HG03135 (cell line): ENCODE data around the gene CHST11.

Source experiments
- ATAC-seq: cut with Tn5 transposase; IDR thresholded peaks from one replicate; pipeline ENCODE4 v1.9.1; 2021; ENCODE audit warnings: mild to moderate bottlenecking, moderate library complexity; ENCODE audit not compliant: unreplicated experiment

CHST11 gene

GRCh38 chr12:104427547-104427938, 29.2 kb upstream of the CHST11 start:
- ATAC-seq = no peak

GRCh38 chr12:104433061-104433460, 23.7 kb upstream of the CHST11 start:
- ATAC-seq = no peak

- ATAC-seq = no peak
These were observed 22.6 kb upstream of the CHST11 start for GRCh38 chr12:104434129-104434528.

GRCh38 chr12:104435175-104435574, 21.6 kb upstream of the CHST11 start:
- no peak for ATAC-seq

- no peak for ATAC-seq
These were observed 21.0 kb upstream of the CHST11 start for GRCh38 chr12:104435765-104436164.

GRCh38 chr12:104436790-104437189, 20.0 kb upstream of the CHST11 start:
- ATAC-seq = no peak

GRCh38 chr12:104438134-104438533, 18.6 kb upstream of the CHST11 start:
- ATAC-seq = no peak

GRCh38 chr12:104439137-104439536, 17.6 kb upstream of the CHST11 start:
- ATAC-seq = no peak

- ATAC-seq = no peak
These were observed 13.7 kb upstream of the CHST11 start for GRCh38 chr12:104443008-104443407.

GRCh38 chr12:104446646-104447421, 9.9 kb upstream of the CHST11 start:
- no peak for ATAC-seq

- ATAC-seq = no peak
These were observed 8.7 kb upstream of the CHST11 start for GRCh38 chr12:104448031-104448430.

- no peak for ATAC-seq
These were observed 8.3 kb upstream of the CHST11 start for GRCh38 chr12:104448451-104448850.

GRCh38 chr12:104450700-104451099, 6.0 kb upstream of the CHST11 start:
- no peak for ATAC-seq

- ATAC-seq = no peak
These were observed 4.7 kb upstream of the CHST11 start for GRCh38 chr12:104452087-104452486.

GRCh38 chr12:104453133-104453532, 3.6 kb upstream of the CHST11 start:
- ATAC-seq = no peak

- ATAC-seq = no peak
These were observed 1.8 kb upstream of the CHST11 start for GRCh38 chr12:104454997-104455396.

GRCh38 chr12:104455578-104456416, 951 bp upstream of the CHST11 start:
- ATAC-seq = no peak

GRCh38 chr12:104456950-104457745, 400 bp downstream of the CHST11 start:
- ATAC-seq = peak; percentile 30

GRCh38 chr12:104457746-104458693, 1.3 kb downstream of the CHST11 start:
- no peak for ATAC-seq

GRCh38 chr12:104458694-104459367, 2.1 kb downstream of the CHST11 start:
- no peak for ATAC-seq
